ENCODE data around the gene ZMYND10. TPM values are rescaled to one million over a fixed set of nuclear protein-coding genes. Genes with fewer than 3 reads are reported as not detected.

ZMYND10 gene
- total RNA-seq, 5 donors from 2014 or later (not counting 1 experiment from before 2014, with no cell fraction given): 1.2 to 6.1 (median 2.9) TPM

GRCh38 chr3:50292159-50293078 is 53.1 kb downstream of the ZMYND10 start, which contains the start of gene IFRD2:
TSS of gene IFRD2 (minus strand) at chr3:50292429. CDS start at chr3:50292274, 155 bp downstream.
- 1% methylated on average over 59 of the region's 67 CpGs for WGBS (ENCODE audit: insufficient coverage)
- Histone ChIP-seq H3K36me3 (ENCODE audit: control insufficient read depth in 2 of 2, extremely low read depth in 1 of 2, insufficient read depth in 1 of 2, low read length in 1 of 2) (peaks cover 14 to 32% of the 10 kb centered on the region in 2 donors), H3K4me1 (ENCODE audit: control insufficient read depth in 1 of 2, extremely low read depth in 1 of 2, insufficient read depth in 2 of 2, low read length in 2 of 2) (peaks cover 5 to 30% of the 10 kb centered on the region in 2 experiments), H3K27ac (ENCODE audit: low read length) (peak within 1 kb of the TSS; percentile 56), H3K9me3 (no peaks in the 10 kb centered on the region), H3K4me3 (ENCODE audit: control insufficient read depth in 1 of 2, extremely low read depth in 1 of 2, low read length in 1 of 2) (peak within 1 kb of the TSS; percentile 82 to 95), H3K27me3 (replicated peaks in 1 of 2; ENCODE audit: control insufficient read depth in 2 of 2, extremely low read depth in 1 of 2, insufficient read depth in 2 of 2, low read length in 1 of 2) (no peaks in the 10 kb centered on the region)
- peak; percentile 98 to 99 (median 99) for ATAC-seq (replicated peaks in 1 of 4)
- peak; percentile 84 to 98 (median 96) for DNase-seq
- peaks cover 8% of the 10 kb centered on the region for H3K36me3 Mint-ChIP-seq
- peaks cover 14 to 25% (median 21%) of the 10 kb centered on the region in 3 donors for H3K4me1 Mint-ChIP-seq
- ChIA-PET POLR2A (no interaction called here), CTCF (interaction anchor here in 1 of 2 donors (0.6 to 0.7 kb wide), 2 partner anchors 46 to 52 kb away, joined by 3 read pairs; no protein-coding TSS in a partner anchor)
- H3K27me3 Mint-ChIP-seq: no peaks in the 10 kb centered on the region
- peak within 1 kb of the TSS; percentile 95 to 97 for H3K27ac Mint-ChIP-seq
- peak within 1 kb of the TSS; percentile 81 to 90 (median 85) for H3K4me3 Mint-ChIP-seq
- no peaks in the 10 kb centered on the region for H3K9me3 Mint-ChIP-seq

Other genes starting within 250 kb of the ZMYND10 start
- under 1 TPM in 4 of 5 donors, not detected in 1; 0.32 to 0.46 (median 0.36) TPM for gene SEMA3F, start 190.4 kb downstream of the ZMYND10 start, total RNA-seq
- gene GNAT1, start 154.1 kb downstream of the ZMYND10 start, total RNA-seq: under 1 TPM in 1 of 5 donors, not detected in 4; 0.28 TPM
- gene SLC38A3, start 140.5 kb downstream of the ZMYND10 start, total RNA-seq: under 1 TPM in 4 of 5 donors, not detected in 1; 0.29 to 0.98 (median 0.44) TPM
- gene GNAI2, start 109.5 kb downstream of the ZMYND10 start, total RNA-seq: 100 to 1,000 TPM; 257 to 313 (median 287) TPM
- 1 to 10 TPM in 3 of 5 donors, under 1 TPM in 2; 0.33 to 2.5 (median 1.5) TPM for gene SEMA3B, start 76.6 kb downstream of the ZMYND10 start, total RNA-seq
- gene LSMEM2, start 66.6 kb downstream of the ZMYND10 start, total RNA-seq: not detected
- 10 to 100 TPM; 50.0 to 91.2 (median 75.9) TPM for gene IFRD2, start 53.3 kb downstream of the ZMYND10 start, total RNA-seq
- gene HYAL3, start 46.3 kb downstream of the ZMYND10 start, total RNA-seq: 1 to 10 TPM; 2.6 to 6.2 (median 3.9) TPM
- gene NAA80, start 46.3 kb downstream of the ZMYND10 start, total RNA-seq: 10 to 100 TPM; 33.8 to 45.7 (median 43.9) TPM
- under 1 TPM in 3 of 5 donors, not detected in 2; 0.61 to 0.79 (median 0.69) TPM for gene HYAL1, start 42.2 kb downstream of the ZMYND10 start, total RNA-seq
- gene HYAL2, start 23.0 kb downstream of the ZMYND10 start, total RNA-seq: 1 to 10 TPM in 4 of 5 donors, under 1 TPM in 1; 0.50 to 6.8 (median 3.0) TPM
- gene TUSC2, start 17.5 kb downstream of the ZMYND10 start, total RNA-seq: 10 to 100 TPM; 14.9 to 33.1 (median 26.8) TPM
- 100 to 1,000 TPM in 1 of 5 donors, 10 to 100 TPM in 4; 73.2 to 153 (median 79.6) TPM for gene RASSF1, start 4.9 kb downstream of the ZMYND10 start, total RNA-seq
- gene NPRL2, start 5.0 kb upstream of the ZMYND10 start, total RNA-seq: 10 to 100 TPM; 26.6 to 52.2 (median 48.1) TPM
- gene CYB561D2, start 5.1 kb upstream of the ZMYND10 start, total RNA-seq: 10 to 100 TPM; 25.7 to 45.3 (median 32.7) TPM
- 10 to 100 TPM; 13.9 to 35.2 (median 33.1) TPM for gene TMEM115, start 13.8 kb upstream of the ZMYND10 start, total RNA-seq
- gene CACNA2D2, start 157.9 kb upstream of the ZMYND10 start, total RNA-seq: 1 to 10 TPM; 2.6 to 8.9 (median 4.1) TPM
- 10 to 100 TPM; 15.3 to 24.7 (median 19.5) TPM for gene C3orf18, start 222.0 kb upstream of the ZMYND10 start, total RNA-seq
- 10 to 100 TPM; 35.5 to 66.6 (median 42.0) TPM for gene HEMK1, start 223.8 kb upstream of the ZMYND10 start, total RNA-seq